GM18526 (cell line): ENCODE data around the gene SP100.

Experiments used
- POLR2A ChIP-seq: IDR thresholded peaks from 3 replicates; pipeline ENCODE4 v1.6.1; 2011; ENCODE audit not compliant: insufficient read length; ENCODE audit errors: extremely low read depth

The SP100 gene

DNA sequence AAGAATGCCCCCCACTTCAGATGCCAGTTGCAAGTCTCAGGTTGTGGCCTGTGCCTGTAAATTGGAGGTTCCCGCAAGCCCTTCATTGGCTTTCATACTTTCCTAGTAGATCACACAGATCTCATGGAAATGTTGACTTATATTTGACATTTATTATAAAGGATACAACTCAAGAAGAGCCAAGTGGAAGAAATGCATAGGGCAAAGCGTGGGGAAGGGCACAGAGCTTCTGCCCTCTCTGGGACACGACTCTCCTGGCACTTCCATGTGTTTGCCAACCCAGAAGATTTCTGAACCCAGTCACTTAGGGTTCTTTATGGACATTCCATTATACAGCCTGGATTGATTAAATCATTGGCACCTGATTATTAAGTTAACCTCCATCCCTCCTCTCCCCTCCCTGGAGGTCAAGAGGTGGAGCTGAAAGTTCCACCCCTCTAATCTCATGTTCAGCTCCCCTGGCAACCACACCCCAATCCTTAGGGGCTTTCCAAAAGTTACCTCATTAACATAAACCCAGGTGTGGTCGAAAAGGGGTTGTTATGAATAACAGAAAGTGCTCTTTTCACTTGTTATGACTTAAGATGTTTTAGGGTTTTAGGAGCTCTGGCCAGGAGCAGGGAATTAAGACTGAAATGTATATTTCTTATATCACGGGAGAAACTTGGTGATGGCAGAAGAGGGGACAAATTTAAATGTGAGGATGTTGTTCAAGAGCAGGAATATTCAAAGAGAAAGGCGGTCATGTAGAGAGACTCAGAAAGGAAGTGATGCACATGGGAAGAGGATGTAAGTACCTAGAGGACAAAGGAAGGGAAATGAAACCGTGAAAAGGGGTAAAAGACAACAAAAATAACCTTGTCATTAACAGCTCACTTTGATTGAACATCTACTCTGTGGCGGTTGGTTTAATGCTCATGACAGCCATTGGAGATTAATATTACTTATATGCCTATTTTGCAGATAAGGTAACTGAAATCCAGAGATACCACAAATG, 31.8 kb downstream of the SP100 start:
- TF ChIP-seq POLR2A, result peak; percentile 25

GRCh38 chr2:230449901-230450467, 34.0 kb downstream of the SP100 start:
- TF ChIP-seq POLR2A, result no peak

DNA sequence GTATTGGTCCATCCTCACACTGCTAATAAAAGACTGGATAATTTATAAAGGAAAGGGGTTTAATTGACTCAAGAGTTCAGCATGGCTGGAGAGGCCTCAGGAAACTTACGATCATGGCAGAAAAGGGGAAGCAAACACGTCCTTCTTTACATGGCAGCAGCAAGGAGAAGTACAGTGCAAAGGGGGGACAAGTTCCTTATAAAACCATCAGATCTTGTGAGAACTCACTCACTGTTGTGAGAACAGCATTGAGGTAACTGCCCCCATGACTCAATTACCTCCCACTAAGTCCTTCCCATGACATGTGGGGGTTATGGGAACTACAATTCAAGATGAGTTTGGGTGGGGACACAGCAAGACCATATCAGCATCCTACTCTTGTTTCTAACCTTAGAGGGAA, 37.0 kb downstream of the SP100 start:
- TF ChIP-seq POLR2A, result no peak

- no peak for TF ChIP-seq POLR2A
These were observed 39.1 kb downstream of the SP100 start for GRCh38 chr2:230455005-230455684.

GRCh38 chr2:230457073-230457768, 41.2 kb downstream of the SP100 start:
- TF ChIP-seq POLR2A, result no peak

DNA sequence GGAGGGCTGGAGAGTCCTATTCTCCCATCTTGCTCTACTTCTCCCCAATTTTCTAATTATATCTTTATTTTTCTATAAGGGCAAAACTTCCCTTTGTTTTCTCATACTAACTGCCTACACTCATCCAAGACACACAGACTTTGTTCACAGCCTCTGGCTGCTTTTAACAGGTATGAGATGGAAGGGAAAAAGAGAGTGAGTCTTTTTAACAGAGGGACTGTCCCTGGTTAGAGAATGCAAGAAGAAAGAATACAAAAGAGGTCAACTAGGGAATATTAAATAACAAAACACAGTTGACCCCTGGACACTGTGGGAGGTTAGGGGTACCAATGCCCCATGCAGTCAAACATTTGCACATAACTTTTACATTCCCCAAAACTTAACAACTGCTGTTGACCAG, 41.8 kb downstream of the SP100 start:
- TF ChIP-seq POLR2A, result no peak

- TF ChIP-seq POLR2A, result no peak
These were observed 43.2 kb downstream of the SP100 start for GRCh38 chr2:230459216-230459615.

- TF ChIP-seq POLR2A, result no peak
These were observed 55.1 kb downstream of the SP100 start for GRCh38 chr2:230471074-230471473.

- no peak for TF ChIP-seq POLR2A
These were observed 56.6 kb downstream of the SP100 start for GRCh38 chr2:230472621-230473018.

DNA sequence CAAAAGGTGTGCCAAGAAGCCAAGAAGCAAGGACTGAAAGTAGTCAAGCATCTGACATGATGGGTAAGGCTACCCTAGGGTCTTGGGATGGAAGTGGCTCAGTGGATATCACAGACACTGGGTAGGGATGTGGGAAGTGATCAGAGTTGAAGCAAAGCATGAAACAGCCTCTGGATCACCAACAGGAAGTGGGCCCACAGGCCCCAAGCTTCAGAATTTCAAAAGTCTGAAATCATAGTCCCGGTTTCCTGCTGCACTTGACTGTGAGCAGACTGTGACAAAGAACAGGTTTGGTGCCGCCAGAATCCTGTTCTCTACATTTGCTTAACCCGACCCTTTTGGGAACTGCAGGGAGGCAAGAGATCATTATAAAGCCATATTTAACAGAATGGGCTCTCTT, 57.4 kb downstream of the SP100 start:
- no peak for TF ChIP-seq POLR2A

GRCh38 chr2:230475143-230475542, 59.1 kb downstream of the SP100 start:
- no peak for TF ChIP-seq POLR2A

DNA sequence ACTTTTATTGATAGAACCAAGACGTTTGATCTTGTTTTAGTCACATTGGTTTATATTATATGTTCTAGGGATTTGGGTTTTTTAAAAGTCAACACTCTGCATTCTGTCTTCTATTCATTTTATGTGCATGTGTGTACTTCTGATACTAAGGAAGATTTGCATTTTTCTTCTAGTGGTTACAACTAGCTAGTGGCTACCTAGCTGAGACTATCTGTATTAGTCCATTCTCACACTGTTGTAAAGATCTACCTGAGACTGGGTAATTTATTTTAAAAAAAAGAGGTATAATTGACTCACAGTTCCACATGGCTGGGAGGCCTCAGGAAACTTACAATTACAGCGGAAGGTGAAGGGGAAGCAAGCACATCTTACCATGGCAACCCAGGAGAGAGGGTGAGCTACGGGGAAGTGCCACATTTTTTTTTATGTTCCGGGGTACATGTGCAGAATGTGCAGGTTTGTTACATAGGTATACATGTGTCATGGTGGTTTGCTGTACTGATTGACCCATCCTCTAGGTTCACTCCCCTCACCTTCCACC, 69.9 kb downstream of the SP100 start:
- no peak for TF ChIP-seq POLR2A

DNA sequence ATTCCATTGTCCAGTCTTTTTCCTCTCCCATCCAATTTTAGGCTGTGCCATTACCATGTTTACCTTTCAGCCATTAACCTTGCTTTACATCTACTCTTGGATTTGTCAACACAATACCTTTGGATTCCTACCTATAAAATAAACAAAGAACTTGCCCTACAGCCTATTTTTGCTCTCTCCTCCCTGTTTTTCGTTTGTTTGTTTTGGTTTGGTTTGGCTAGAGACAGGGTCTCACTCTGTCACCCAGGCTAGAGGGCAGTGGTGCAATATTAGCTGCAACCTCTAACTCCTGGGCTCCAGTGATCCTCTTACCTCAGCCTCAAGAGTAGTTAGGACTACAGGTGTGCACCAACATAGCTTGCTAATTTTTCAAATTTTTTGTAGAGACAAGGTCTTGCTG, 76.1 kb downstream of the SP100 start:
- no peak for TF ChIP-seq POLR2A

GRCh38 chr2:230494980-230495379, 79.0 kb downstream of the SP100 start:
- TF ChIP-seq POLR2A, result no peak

DNA sequence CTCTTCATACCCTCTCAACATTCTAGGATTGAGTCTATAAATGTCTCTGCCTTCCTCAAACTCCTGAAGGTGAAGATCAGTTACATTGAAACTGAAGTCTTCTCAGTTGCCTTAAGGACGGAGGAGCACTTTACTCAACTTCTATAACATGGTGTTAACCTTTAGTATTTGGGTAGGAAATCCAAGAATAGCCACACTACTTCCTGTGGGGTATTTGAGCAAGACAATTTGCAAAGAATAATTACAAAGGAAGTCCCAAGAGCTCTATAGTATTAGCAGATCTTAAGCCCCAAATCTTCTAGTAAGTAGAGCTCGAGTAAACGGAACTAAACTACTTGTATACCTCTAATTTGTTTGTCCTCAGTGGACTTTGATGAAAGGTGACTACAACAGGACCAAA, 80.9 kb downstream of the SP100 start:
- TF ChIP-seq POLR2A, result no peak

DNA sequence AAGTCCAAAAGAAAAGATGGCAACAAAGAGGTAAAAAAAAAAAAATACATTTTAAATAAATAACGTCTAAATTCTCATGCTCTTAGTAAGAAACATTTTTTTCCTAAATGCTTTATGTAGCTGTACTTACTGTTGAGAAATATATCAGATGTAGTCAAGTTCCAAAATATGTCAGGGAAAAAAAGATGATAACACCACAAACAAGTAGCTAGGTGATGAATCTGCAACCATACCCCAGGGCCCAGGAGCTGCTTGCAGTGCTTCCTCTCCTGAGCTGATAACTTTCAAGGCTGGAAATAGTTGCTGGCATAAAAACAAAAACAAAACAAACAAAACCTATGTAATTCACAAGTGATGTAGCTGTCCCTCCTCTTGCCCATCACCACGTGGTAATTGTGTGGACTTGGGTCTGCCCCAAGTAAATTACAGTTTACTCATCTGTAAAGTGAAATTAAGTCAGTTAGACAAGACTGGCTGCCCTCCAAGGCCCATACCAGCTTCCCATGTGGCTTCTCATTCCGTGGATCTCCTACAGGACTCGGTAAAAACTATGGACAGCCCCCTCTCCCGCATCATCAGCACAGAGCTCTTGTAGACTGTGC, 82.6 kb downstream of the SP100 start:
- no peak for TF ChIP-seq POLR2A
